ENCODE measurements around the gene ZRANB3. TPM values are rescaled to one million over a fixed set of nuclear protein-coding genes. Genes with fewer than 3 reads are reported as not detected.

ZRANB3 gene
- total and polyA plus RNA-seq, 10 donors, result 2.2 to 11.1 (median 6.9) TPM

DNA sequence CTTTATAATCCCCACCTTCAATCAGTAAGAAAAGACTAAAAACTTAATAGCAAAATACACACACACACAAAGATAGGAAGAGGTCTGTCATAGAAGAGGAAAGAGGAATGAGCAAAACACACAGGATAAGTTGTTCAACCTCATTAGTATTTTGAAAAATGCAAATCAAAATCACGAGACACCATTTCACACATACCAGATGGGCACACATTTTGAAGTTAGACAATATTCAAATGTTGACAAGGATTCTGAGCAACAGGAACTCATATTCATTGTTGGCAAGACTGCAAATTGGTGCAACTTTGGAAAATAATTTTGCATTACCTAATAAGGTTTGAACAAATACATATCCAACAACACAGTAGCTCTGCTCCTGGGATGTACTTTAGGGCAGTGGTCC, 351.3 kb downstream of the ZRANB3 start:
- H3K4me3 ChIP-seq, result no peak overlapping the region
- TF ChIP-seq, protein P1, sequence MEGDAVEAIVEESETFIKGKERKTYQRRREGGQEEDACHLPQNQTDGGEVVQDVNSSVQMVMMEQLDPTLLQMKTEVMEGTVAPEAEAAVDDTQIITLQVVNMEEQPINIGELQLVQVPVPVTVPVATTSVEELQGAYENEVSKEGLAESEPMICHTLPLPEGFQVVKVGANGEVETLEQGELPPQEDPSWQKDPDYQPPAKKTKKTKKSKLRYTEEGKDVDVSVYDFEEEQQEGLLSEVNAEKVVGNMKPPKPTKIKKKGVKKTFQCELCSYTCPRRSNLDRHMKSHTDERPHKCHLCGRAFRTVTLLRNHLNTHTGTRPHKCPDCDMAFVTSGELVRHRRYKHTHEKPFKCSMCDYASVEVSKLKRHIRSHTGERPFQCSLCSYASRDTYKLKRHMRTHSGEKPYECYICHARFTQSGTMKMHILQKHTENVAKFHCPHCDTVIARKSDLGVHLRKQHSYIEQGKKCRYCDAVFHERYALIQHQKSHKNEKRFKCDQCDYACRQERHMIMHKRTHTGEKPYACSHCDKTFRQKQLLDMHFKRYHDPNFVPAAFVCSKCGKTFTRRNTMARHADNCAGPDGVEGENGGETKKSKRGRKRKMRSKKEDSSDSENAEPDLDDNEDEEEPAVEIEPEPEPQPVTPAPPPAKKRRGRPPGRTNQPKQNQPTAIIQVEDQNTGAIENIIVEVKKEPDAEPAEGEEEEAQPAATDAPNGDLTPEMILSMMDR (IDR thresholded peaks at IDR 0.05 in 8 of 11, conservative IDR thresholded peaks at IDR 0.05 in 3 of 11), result no peak
- TF ChIP-seq POLR2AphosphoS5 (IDR thresholded peaks at IDR 0.05), result no peak
- no peak for TF ChIP-seq POLR2A (IDR thresholded peaks at IDR 0.05)
- peaks cover 0 to 39% (median 22%) of the 10 kb centered on the region in 6 donors for H3K36me3 ChIP-seq
- 68 to 81% (median 79%) methylated on average over 1 of the region's 1 CpG for WGBS, 5 donors
- H3K27me3 ChIP-seq (replicated peaks in 1 of 7), result no peaks in the 10 kb centered on the region
- H3K27ac ChIP-seq, result no peak overlapping the region
- H3K9me3 ChIP-seq, result peaks cover 0 to 20% (median 10%) of the 10 kb centered on the region in 8 donors
- intact Hi-C loops (cut with DNase I; ENCODE audit: low total_unique reads), result no loop called here
- no peak for DNase-seq
- H3K4me1 ChIP-seq, result no peaks in the 10 kb centered on the region

- H3K27ac ChIP-seq, result no peak overlapping the region
- H3K36me3 ChIP-seq, result peaks cover 0 to 84% (median 48%) of the 10 kb centered on the region in 6 donors
- H3K9me3 ChIP-seq, result peaks cover 0 to 20% (median 10%) of the 10 kb centered on the region in 8 donors
Measured at GRCh38 chr2:135175177-135175576, 355.8 kb downstream of the ZRANB3 start.

DNA sequence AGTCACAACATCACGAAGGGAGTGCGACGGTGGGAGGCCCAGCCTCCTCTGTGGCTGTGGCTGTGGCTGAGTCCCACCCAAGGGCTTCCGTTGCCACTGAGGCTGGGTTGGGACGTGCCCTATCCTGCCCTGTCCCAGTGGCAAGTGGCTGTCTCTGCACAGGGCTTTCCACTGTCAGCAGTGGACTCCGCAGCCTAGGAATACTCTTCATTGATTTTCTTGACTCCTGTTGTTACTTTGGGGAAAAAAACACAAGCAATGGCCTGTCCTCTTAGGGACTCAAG, 356.3 kb downstream of the ZRANB3 start:
- no peak for TF ChIP-seq POLR2A (IDR thresholded peaks at IDR 0.05)
- TF ChIP-seq, protein P1 (IDR thresholded peaks at IDR 0.05 in 8 of 11, conservative IDR thresholded peaks at IDR 0.05 in 3 of 11), result no peak
- TF ChIP-seq POLR2AphosphoS5 (IDR thresholded peaks at IDR 0.05), result no peak
- H3K36me3 ChIP-seq, result peaks cover 0 to 88% (median 52%) of the 10 kb centered on the region in 6 donors
- intact Hi-C loops (cut with DNase I; ENCODE audit: low total_unique reads), result no loop called here
- no peak overlapping the region for H3K27ac ChIP-seq
- H3K9me3 ChIP-seq, result peaks cover 0 to 20% (median 10%) of the 10 kb centered on the region in 8 donors
- no peaks in the 10 kb centered on the region for H3K27me3 ChIP-seq (replicated peaks in 1 of 7)
- H3K4me3 ChIP-seq, result no peak overlapping the region
- WGBS, 5 donors, result 96 to 100% (median 98%) methylated on average over 6 of the region's 6 CpGs
- no peak for DNase-seq
- H3K4me1 ChIP-seq, result no peaks in the 10 kb centered on the region

More at GRCh38 chr2:135175177-135175576, 355.8 kb downstream of the ZRANB3 start:
- DNase-seq, result no peak
- 93 to 100% (median 97%) methylated on average over 3 of the region's 3 CpGs for WGBS, 5 donors
- TF ChIP-seq, protein P1 (IDR thresholded peaks at IDR 0.05 in 8 of 11, conservative IDR thresholded peaks at IDR 0.05 in 3 of 11), result no peak
- no peak for TF ChIP-seq POLR2AphosphoS5 (IDR thresholded peaks at IDR 0.05)
- TF ChIP-seq POLR2A (IDR thresholded peaks at IDR 0.05), result no peak
- intact Hi-C loops (cut with DNase I; ENCODE audit: low total_unique reads), result no loop called here
- Histone ChIP-seq H3K4me3 (no peak overlapping the region), H3K27me3 (replicated peaks in 1 of 7) (no peaks in the 10 kb centered on the region), H3K4me1 (no peaks in the 10 kb centered on the region)

DNA sequence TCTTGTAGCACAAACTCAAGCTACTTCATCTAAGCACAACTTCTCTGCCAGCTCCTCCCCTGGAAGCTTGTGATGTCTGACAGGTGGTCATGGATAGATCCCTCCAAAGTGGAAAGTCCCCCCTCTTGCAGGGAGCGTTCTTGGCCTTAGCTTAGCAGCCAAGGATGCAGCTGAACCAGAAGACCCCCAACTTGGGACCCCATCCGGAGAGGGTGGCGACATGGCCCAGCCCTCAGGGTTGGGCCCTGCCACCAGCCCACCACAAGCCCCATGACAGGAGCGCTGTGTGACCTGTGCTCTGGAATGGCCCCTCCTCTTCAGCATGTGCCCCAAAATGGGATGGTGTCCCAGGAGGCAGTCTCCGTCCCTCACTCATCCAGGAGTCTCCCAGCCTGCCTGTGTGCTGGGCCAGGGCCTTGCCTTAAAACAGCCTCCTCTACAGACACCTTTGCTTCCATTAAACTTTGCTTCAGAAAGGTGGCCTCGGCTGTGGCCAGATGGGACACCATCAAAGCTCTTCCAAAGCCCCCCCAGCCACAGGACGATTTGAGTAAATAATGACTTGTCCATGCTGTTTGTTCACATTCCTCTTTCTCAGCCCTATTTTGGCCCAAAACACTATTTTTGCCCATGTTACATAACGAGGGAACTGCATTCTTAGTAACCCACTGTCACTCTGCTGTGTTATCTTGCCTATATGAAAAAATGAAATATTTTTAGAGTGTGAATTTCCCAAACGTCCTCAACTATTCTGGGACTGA, 356.8 kb downstream of the ZRANB3 start:
- DNase-seq, result no peak
- H3K4me1 ChIP-seq, result no peaks in the 10 kb centered on the region
- H3K4me3 ChIP-seq, result no peak overlapping the region
- H3K36me3 ChIP-seq, result peaks cover 0 to 93% (median 57%) of the 10 kb centered on the region in 6 donors
- 85 to 96% (median 93%) methylated on average over 5 to 9 of the region's 9 CpGs for WGBS, 5 donors
- intact Hi-C loops (cut with DNase I; ENCODE audit: low total_unique reads), result no loop called here
- no peaks in the 10 kb centered on the region for H3K27me3 ChIP-seq (replicated peaks in 1 of 7)
- H3K27ac ChIP-seq, result no peak overlapping the region
- TF ChIP-seq POLR2A (IDR thresholded peaks at IDR 0.05) (no peak), POLR2AphosphoS5 (IDR thresholded peaks at IDR 0.05) (peak in 1 of 3 donors; percentile 25)
- peaks cover 0 to 20% (median 10%) of the 10 kb centered on the region in 8 donors for H3K9me3 ChIP-seq

Data from spleen (tissue), 11 donors.